Hematopoietic multipotent progenitor cell treated with erythropoietin and hydrocortisone succinate and interleukin-3 and kit ligand, for 6 days (in vitro differentiated cells): ENCODE data around the gene CLDN16.

Experiments used
- DNase-seq: peaks from one replicate; pipeline ENCODE4 v3.0.0-alpha.2; 2015

CLDN16 gene

GRCh38 chr3:190444006-190444405, 56.0 kb downstream of the CLDN16 start:
- peak; percentile 57 for DNase-seq

GRCh38 chr3:190444576-190445145, 56.7 kb downstream of the CLDN16 start:
- no peak for DNase-seq

GRCh38 chr3:190446573-190447279, 58.8 kb downstream of the CLDN16 start:
- DNase-seq: peak; percentile 48

GRCh38 chr3:190448256-190448655, 60.3 kb downstream of the CLDN16 start:
- DNase-seq: no peak

- DNase-seq: no peak
These were observed 61.8 kb downstream of the CLDN16 start, which contains the start of gene TMEM207 for GRCh38 chr3:190449801-190450200. TSS of gene TMEM207 (minus strand) at chr3:190449901. CDS start at chr3:190449809, 92 bp downstream.

GRCh38 chr3:190455828-190456227, 67.9 kb downstream of the CLDN16 start:
- no peak for DNase-seq

- DNase-seq: no peak
These were observed 68.8 kb downstream of the CLDN16 start for GRCh38 chr3:190456770-190457169.

GRCh38 chr3:190458040-190458439, 70.1 kb downstream of the CLDN16 start:
- DNase-seq: no peak
